ENCODE measurements around the gene SHISA7.

DNA sequence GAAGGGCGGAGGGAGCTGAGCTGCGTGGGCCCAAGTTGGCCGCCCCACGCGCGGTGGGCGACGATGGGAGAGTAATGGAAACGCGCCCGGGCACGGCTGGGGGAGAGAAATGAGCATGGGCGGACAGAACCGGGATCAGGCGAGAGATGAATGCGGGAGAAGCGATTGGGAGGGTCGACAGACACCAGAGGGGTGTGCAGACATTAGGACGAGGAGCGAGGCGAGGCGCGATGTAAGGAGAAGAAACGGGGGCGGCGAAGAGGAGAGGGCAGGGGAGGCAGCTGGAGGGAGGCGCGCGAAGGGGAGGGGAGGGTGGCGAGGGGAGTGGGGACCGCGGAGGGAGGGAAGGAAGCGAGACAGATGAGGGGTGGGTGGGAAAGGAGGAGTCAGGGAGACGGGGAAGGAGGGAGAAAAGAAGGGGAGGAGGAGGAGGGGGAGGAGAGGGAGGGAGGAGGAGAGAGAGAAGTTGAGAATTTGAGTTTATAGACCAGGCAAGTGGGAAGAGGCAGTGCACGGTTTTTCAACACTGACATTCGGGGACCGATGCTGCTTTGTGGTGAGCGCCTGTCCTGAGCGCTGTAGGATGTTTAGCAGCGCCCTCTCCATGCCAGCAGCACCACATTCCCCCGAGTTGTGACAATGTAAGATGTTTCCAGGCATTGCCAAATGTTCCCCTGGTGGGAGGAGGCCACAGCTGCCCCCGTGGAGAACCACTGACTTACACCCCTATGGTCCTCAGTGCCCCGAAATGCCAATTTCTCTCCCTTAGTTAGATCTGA is at the start of gene SHISA7:
- TF ChIP-seq CTCF (conservative IDR thresholded peaks at IDR 0.05; ENCODE audit: low read length) = no peak
- no peak for TF ChIP-seq EZH2phosphoT487 (IDR thresholded peaks at IDR 0.05; ENCODE audit: borderline replicate concordance)
